ENCODE measurements around the gene NRG2. TPM values are rescaled to one million over a fixed set of nuclear protein-coding genes. Genes with fewer than 3 reads are reported as not detected.

Gene NRG2
- total RNA-seq (ENCODE audit: low replicate concordance): 0.24 and 1.4 TPM in 2 replicates
- long read RNA-seq: 0 reads

- peak; percentile 77 for DNase-seq (ENCODE audit: extremely low spot score, unreplicated experiment)
- peaks cover 77% of the 10 kb centered on the region for H3K27me3 Mint-ChIP-seq
- H3K9me3 Mint-ChIP-seq: no peaks in the 10 kb centered on the region
- H3K4me1 Mint-ChIP-seq (ENCODE audit: unreplicated experiment): peaks cover 9% of the 10 kb centered on the region
- peak; percentile 72 for TF ChIP-seq CTCF (conservative IDR thresholded peaks at IDR 0.05)
- H3K4me3 Mint-ChIP-seq: peak within 1 kb of the TSS; percentile 83
- no peaks in the 10 kb centered on the region for H3K36me3 Mint-ChIP-seq
- H3K27ac Mint-ChIP-seq: no peak within 1 kb of the TSS
Measured at GRCh38 chr5:140042643-140043507, at the start of gene NRG2. Gene NRG2, minus strand, starts transcription at chr5:140043299.

GRCh38 chr5:140090251-140090650 is 47.2 kb upstream of the NRG2 start:
- Mint-ChIP-seq H3K27ac (no peak overlapping the region), H3K36me3 (no peaks in the 10 kb centered on the region), H3K9me3 (peaks cover 7% of the 10 kb centered on the region), H3K4me3 (no peak overlapping the region), H3K4me1 (ENCODE audit: unreplicated experiment) (no peaks in the 10 kb centered on the region), H3K27me3 (peaks cover 68% of the 10 kb centered on the region)
- no peak for TF ChIP-seq CTCF (conservative IDR thresholded peaks at IDR 0.05)
- DNase-seq (ENCODE audit: extremely low spot score, unreplicated experiment): no peak

DNA sequence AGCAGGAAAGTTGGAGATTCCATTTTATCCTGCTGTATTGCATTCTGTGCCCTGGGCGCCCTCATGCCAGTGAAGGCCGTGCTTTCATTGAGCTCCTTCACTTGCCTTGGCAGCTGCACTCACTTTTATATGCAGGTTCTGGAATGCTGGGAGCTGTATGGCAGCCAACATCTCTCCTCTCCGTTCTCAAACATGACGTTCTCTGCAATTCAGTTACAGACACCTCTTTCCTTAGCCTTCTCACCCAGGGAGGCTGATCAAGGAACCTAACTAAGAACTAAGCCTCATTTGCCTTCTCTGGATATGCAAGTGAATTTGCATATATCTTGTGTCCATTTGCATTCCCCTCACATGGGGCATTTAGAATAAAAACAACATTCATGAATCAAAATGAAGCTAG is 41.4 kb upstream of the NRG2 start:
- no peaks in the 10 kb centered on the region for H3K9me3 Mint-ChIP-seq
- H3K27me3 Mint-ChIP-seq: peaks cover 66% of the 10 kb centered on the region
- H3K4me1 Mint-ChIP-seq (ENCODE audit: unreplicated experiment): no peaks in the 10 kb centered on the region
- no peaks in the 10 kb centered on the region for H3K36me3 Mint-ChIP-seq
- H3K4me3 Mint-ChIP-seq: no peak overlapping the region
- no peak for DNase-seq (ENCODE audit: extremely low spot score, unreplicated experiment)
- TF ChIP-seq CTCF (conservative IDR thresholded peaks at IDR 0.05): no peak
- H3K27ac Mint-ChIP-seq: no peak overlapping the region

- no peak overlapping the region for H3K27ac Mint-ChIP-seq
Measured at GRCh38 chr5:140083650-140084049, 40.6 kb upstream of the NRG2 start.

DNA sequence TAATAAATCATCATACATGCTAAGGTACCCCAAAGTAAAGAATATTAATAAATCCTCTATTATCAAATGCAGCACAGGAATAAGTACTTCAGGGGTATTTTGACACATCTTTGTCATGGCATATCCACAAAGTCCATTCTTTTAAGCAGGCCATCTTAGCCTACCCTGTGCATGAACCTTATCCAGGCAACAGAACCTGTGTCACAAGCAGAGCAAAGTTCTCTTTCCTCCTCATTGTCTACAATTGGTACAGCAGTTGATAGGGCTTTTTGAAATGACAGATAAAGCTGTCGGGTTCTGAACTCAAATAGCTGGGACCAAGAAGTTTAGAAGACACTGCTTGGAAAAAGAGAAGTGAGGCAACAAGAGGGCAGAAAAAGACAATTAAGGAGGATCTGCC is 40.0 kb upstream of the NRG2 start:
- no peak overlapping the region for H3K4me3 Mint-ChIP-seq
- TF ChIP-seq CTCF (conservative IDR thresholded peaks at IDR 0.05): no peak
- no peaks in the 10 kb centered on the region for H3K9me3 Mint-ChIP-seq
- no peak for DNase-seq (ENCODE audit: extremely low spot score, unreplicated experiment)
- no peak overlapping the region for H3K27ac Mint-ChIP-seq
- no peaks in the 10 kb centered on the region for H3K4me1 Mint-ChIP-seq (ENCODE audit: unreplicated experiment)
- H3K27me3 Mint-ChIP-seq: peaks cover 71% of the 10 kb centered on the region
- no peaks in the 10 kb centered on the region for H3K36me3 Mint-ChIP-seq

More at GRCh38 chr5:140083650-140084049, 40.6 kb upstream of the NRG2 start:
- Mint-ChIP-seq H3K4me1 (ENCODE audit: unreplicated experiment) (no peaks in the 10 kb centered on the region), H3K36me3 (no peaks in the 10 kb centered on the region), H3K27me3 (peaks cover 69% of the 10 kb centered on the region), H3K4me3 (no peak overlapping the region), H3K9me3 (no peaks in the 10 kb centered on the region)
- no peak for TF ChIP-seq CTCF (conservative IDR thresholded peaks at IDR 0.05)
- no peak for DNase-seq (ENCODE audit: extremely low spot score, unreplicated experiment)
